Stimulated activated CD4-positive, alpha-beta T cell treated with anti-CD3 and anti-CD28 coated beads, Interleukin-12 subunit alpha, Interleukin-12 subunit beta, amount 100 ng/mL, for 4 hours (primary cell): Measurements from ENCODE around the gene PROX2.

Experiments
- DNase-seq: peaks from one replicate; pipeline ENCODE4 v3.0.0-alpha.2; 2020

PROX2 gene

DNA sequence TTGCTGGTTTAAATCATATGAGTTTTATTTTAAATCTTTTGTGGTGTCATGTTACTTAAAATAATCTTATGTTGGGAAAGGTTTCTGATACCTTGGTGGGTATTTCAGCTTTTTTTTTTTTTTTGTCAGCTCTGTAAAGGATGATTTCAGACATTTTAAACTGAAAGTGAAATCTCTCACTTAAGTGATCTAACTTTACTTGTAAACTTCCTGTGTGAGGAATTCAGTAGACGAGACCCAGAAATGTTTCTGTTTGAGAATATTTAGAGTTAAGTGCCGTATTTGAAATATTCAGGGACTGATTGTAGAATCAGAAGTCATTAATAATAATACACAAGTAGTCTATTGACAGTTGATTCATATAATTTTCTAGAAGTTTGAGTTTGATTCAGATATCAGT is 37.8 kb downstream of the PROX2 start:
- no peak for DNase-seq

GRCh38 chr14:74836251-74836960 is 39.5 kb downstream of the PROX2 start:
- no peak for DNase-seq

DNA sequence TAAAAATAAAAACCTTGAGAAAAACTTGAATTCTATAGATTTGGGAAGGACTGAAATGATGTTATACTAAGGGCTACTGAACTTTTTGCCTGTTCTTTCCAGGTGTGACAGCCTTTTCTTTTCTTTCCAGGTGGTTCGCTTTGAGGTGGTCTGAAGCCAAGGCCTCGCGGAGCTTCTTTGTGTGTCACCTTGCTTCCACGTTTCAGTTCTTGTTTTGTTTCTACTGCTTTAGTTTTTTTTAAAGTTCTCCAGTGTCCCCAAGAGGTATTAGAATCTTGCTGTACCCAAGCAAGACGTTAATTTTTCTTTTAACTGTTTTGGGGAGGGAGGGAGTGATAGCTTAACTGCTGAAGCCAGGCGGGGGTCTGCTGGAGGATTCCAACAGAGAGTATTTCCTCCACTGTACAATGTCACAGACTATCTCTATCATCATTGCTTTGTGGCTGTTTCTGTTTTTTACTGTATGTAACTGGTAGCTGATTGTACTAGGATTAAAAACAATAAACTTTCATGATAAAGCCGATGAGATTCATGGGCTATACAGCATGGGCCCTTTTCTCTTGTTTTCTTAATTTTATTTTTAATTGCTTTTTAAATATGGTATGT is 40.2 kb downstream of the PROX2 start:
- no peak for DNase-seq

DNA sequence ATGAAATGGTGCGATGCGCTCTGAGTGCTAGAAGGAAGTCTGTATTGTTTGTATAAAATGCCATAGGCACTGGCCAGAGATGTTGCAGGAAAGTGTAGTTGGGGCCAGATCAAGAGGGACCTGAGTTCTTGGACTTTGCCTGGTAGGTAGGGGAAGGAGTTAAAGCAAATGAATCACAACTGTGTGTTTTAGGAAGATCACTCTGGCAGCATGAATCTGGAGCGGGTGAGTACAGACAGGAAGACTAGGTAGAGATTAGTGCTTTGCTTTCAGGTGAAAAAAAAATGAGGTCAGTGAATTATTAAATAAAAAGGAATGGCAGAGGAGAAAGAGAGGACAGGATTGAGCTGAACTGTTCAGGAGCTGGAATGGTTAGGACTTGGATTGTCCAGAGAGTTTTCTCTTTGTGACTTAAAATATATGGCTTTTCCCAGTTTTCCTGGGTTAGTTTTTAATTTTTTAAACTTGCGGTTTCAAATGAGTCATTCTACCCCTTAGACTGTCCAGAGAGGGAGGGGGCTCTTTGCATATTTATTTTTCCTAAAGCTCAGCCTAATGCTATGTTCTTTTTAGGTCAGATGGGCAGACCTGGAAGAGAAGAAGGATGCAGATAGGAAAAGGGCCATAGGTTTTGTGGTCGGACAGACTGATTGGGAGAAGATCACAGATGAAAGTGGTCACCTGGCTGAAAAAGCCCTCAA is 41.1 kb downstream of the PROX2 start:
- DNase-seq = no peak

- no peak for DNase-seq
Observed at GRCh38 chr14:74832849-74833248, 43.1 kb downstream of the PROX2 start.

DNA sequence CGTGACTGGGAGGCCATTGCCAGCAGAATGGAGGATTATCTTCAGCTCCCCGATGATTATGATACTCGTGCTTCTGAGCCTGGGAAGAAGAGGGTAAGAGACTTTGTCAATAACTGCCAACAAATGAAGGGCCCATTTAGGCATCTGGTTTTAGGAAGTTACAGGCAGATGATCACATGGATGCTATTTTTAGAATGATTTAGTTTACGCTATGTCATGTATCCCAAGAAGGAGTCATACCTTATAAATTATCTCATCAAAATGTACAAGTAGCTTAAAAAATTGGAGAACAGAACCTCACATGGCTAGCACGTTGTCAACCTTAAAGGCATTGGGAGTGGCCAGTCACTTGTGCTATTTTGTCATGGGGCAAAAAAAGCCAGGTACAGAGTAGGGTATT is 46.7 kb downstream of the PROX2 start:
- DNase-seq = no peak

DNA sequence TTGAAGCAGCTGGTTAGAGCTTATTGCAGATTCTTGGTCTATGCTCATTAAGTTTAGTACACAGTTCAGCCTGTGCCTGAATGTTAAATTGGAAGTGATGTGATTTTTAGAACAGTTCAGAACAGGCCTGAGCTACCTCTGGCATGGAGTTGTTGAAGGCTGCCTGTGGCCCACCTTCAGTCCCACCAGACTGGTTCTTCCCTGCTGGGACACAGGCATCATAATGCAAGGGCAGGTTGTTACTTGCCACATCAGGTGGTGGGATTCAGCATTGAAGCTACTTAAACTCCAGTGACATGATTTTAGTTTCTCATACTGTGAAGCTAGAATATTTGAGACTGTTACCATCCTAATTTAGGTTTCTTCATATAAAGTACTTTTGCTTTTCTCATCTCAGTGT is 49.4 kb downstream of the PROX2 start:
- no peak for DNase-seq
